Activated T-helper 2 cell treated with anti-CD3 and anti-CD28 coated beads, Interferon-gamma antibody, Interleukin-2, Interleukin-4, amounts not matched to agents 10 μg/mL and 5 μg/mL and 100 μg/mL, durations not matched to agents 14 hours and 24 hours and 36 hours (primary cell): ENCODE data around the gene WWOX. TPM values are rescaled to one million over a fixed set of nuclear protein-coding genes. Genes with fewer than 3 reads are reported as not detected.

ENCODE experiments used
- DNase-seq: peaks from one replicate; pipeline ENCODE4 v3.0.0; 2021; ENCODE audit warnings: low spot score
- H3K27ac Mint-ChIP-seq: one replicate; pipeline ENCODE4 v1.8.0; 2021; ENCODE audit warnings: mixed read lengths
- H3K27me3 Mint-ChIP-seq: one replicate; pipeline ENCODE4 v1.8.0; 2021; ENCODE audit warnings: low read depth, mixed read lengths
- H3K36me3 Mint-ChIP-seq: one replicate; pipeline ENCODE4 v1.8.0; 2021; ENCODE audit warnings: low read depth, mixed read lengths
- H3K4me1 Mint-ChIP-seq: one replicate; pipeline ENCODE4 v1.8.0; 2021; ENCODE audit warnings: low read depth, mixed read lengths
- H3K4me3 Mint-ChIP-seq: one replicate; pipeline ENCODE4 v1.8.0; 2021; ENCODE audit warnings: low read depth, mild to moderate bottlenecking, moderate library complexity, mixed read lengths
- H3K9me3 Mint-ChIP-seq: one replicate; pipeline ENCODE4 v1.8.0; 2021; ENCODE audit warnings: mixed read lengths
- intact Hi-C: fragments of 100-400 bp; cut with micrococcal nuclease; formaldehyde crosslinking; loops from one replicate; pipeline ENCODE4 v1.15.1; 2023
- total RNA-seq: library from RNA; stranded (reverse); gene quantifications from 2 replicates; pipeline ENCODE4 v1.2.3, GENCODE V29; 2022

WWOX gene
- total RNA-seq, 1 donor from 2014 or later = 19.0 TPM

DNA sequence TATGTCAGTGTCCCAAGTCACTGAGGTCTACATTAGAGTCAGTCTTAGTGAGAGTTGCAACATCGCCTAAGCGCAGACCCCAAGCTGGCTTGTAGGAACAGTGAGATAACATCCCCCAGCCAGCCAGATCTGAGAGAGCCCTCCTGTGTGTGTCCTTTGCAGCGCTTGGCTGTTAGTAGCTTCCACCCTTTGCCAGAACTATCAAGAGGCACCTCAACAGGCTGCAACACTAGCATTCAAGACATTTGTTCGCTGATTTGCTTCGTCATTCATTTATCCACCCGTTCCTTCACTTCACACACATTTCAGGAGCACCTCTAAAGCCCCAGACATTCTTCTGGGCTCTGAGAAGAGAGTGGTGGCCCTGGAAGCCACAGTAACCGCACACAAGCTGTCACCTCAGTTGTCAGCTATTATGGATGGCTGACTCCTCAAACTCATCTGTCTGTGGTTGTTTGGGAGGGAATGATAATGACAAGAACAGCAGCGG is 289.6 kb downstream of the WWOX start:
- H3K4me3 Mint-ChIP-seq = no peak overlapping the region
- no peak overlapping the region for H3K27ac Mint-ChIP-seq
- H3K36me3 Mint-ChIP-seq = no peaks in the 10 kb centered on the region
- no peaks in the 10 kb centered on the region for H3K4me1 Mint-ChIP-seq
- H3K9me3 Mint-ChIP-seq = no peaks in the 10 kb centered on the region
- H3K27me3 Mint-ChIP-seq = no peaks in the 10 kb centered on the region
- intact Hi-C loops = no loop called here
- DNase-seq = no peak

DNA sequence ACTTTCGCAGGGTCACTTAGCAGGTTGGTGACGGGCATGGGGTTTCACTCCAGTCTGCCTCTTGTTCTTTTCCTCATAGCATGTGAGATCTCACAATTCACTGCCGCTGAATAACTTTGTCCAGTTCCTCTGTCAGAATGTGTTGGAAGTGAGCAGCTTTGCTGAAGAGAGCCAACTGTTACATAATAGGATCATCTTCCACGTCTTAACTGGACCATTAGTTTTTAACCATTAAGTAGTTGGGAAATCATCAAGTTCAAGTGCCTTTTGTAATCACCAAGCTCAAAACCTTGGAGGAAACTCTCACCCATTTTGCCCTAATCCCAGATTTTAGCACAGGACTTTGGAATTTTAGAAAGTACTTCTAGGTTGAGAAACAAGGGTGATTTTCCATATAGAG is 290.6 kb downstream of the WWOX start:
- Mint-ChIP-seq H3K4me3 (no peak overlapping the region), H3K9me3 (no peaks in the 10 kb centered on the region), H3K4me1 (no peaks in the 10 kb centered on the region), H3K27ac (no peak overlapping the region), H3K27me3 (no peaks in the 10 kb centered on the region), H3K36me3 (no peaks in the 10 kb centered on the region)
- intact Hi-C loops = no loop called here
- no peak for DNase-seq

- Mint-ChIP-seq H3K27ac (no peak overlapping the region), H3K36me3 (no peaks in the 10 kb centered on the region), H3K4me1 (no peaks in the 10 kb centered on the region), H3K4me3 (no peak overlapping the region), H3K9me3 (no peaks in the 10 kb centered on the region), H3K27me3 (no peaks in the 10 kb centered on the region)
- intact Hi-C loops = no loop called here
- no peak for DNase-seq
These were observed 291.3 kb downstream of the WWOX start for GRCh38 chr16:78390508-78391324.

- Mint-ChIP-seq H3K27me3 (no peaks in the 10 kb centered on the region), H3K27ac (no peak overlapping the region), H3K9me3 (no peaks in the 10 kb centered on the region), H3K4me3 (no peak overlapping the region), H3K36me3 (no peaks in the 10 kb centered on the region), H3K4me1 (no peaks in the 10 kb centered on the region)
- intact Hi-C loops = no loop called here
- DNase-seq = no peak
These were observed 293.2 kb downstream of the WWOX start for GRCh38 chr16:78392585-78393195.

DNA sequence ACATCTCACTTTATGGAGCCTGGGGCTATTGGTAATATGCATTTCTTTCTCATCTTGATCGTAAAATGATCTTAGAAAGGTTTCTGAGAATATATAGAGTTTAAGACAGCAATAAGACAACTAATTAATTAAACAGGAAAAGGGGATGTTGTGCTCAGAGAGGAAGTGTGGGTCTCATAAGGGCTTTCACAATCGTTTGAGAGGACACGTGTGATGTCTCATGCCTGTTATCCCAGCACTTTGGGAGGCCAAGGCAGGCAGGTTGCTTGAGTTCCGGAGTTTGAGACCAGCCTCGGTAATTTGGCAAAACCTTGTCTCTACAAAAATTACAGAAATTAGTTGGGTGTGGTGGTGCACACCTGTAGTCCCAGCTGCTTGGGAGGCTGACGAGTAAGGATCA is 295.6 kb downstream of the WWOX start:
- Mint-ChIP-seq H3K27me3 (no peaks in the 10 kb centered on the region), H3K9me3 (no peaks in the 10 kb centered on the region), H3K4me3 (no peak overlapping the region), H3K36me3 (no peaks in the 10 kb centered on the region), H3K4me1 (no peaks in the 10 kb centered on the region), H3K27ac (no peak overlapping the region)
- intact Hi-C loops = no loop called here
- DNase-seq = no peak

GRCh38 chr16:78396046-78396445 is 296.6 kb downstream of the WWOX start:
- no peak overlapping the region for H3K27ac Mint-ChIP-seq
- no peak for DNase-seq
- no peaks in the 10 kb centered on the region for H3K36me3 Mint-ChIP-seq
- intact Hi-C loops = no loop called here
- H3K4me1 Mint-ChIP-seq = no peaks in the 10 kb centered on the region
- no peak overlapping the region for H3K4me3 Mint-ChIP-seq
- H3K27me3 Mint-ChIP-seq = no peaks in the 10 kb centered on the region
- no peaks in the 10 kb centered on the region for H3K9me3 Mint-ChIP-seq

DNA sequence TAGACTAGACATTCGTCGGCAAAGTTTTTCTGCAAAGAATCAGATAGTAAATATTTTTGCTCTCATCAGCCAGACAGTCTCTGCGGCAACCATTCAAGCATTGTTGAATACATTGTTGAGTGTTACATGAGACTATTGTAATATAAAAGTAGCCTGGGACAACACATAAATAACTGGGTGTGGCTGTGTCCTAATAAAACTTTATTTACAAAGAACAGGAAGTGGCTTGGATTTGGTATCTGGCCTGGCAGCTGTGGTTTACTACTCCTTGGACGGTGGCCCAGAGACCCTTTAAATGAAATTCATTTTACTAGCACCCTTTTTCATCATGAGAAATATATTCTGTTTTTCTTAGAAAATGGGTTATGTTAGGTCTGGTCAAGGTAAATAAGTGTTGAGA is 297.2 kb downstream of the WWOX start:
- intact Hi-C loops = no loop called here
- no peak overlapping the region for H3K27ac Mint-ChIP-seq

DNA sequence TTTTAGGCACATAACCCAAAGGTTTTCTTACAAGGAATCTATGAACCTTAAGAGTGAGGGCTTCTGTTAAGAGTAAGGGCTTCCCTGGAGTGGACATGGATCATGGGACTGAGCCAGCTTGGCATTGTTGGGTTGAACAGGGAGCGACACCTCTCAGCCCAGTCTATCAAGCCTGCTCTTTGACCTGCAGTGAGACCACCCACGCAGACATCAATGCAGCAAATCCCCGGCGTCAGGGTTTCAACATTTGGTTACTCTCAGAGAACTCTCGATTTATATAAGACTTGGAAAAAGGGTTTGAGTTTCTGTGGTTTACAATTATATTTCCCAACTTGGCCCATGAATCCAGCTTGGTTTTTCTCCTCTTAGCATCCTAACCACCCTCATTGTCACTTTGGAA is 299.9 kb downstream of the WWOX start:
- Mint-ChIP-seq H3K27me3 (no peaks in the 10 kb centered on the region), H3K4me3 (no peak overlapping the region), H3K36me3 (no peaks in the 10 kb centered on the region), H3K4me1 (no peaks in the 10 kb centered on the region), H3K9me3 (no peaks in the 10 kb centered on the region), H3K27ac (no peak overlapping the region)
- intact Hi-C loops = no loop called here
- DNase-seq = no peak

More for the DNA sequence above, 297.2 kb downstream of the WWOX start:
- Mint-ChIP-seq H3K27me3 (no peaks in the 10 kb centered on the region), H3K4me3 (no peak overlapping the region), H3K4me1 (no peaks in the 10 kb centered on the region), H3K9me3 (no peaks in the 10 kb centered on the region), H3K36me3 (no peaks in the 10 kb centered on the region)
- no peak for DNase-seq

DNA sequence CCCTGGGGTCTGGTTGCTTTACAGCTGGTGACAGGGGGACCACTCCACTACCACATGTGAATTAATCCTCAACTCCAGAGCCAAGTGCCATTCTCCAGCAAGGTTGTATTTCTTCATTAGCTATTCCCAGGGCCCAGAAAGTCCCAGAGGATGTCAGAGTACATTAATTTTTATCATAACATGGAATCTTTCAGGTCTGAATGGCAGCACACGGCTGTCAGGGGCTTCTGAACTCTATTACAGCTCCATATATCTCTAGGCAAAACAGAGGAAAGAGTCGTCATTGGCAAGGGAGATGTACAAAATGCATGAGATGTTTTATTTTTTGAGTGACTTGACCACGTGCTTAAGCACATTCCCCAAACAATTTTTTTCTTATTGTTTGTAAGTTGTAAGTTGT is 303.4 kb downstream of the WWOX start:
- Mint-ChIP-seq H3K9me3 (peaks cover 3% of the 10 kb centered on the region), H3K27ac (no peak overlapping the region), H3K4me1 (no peaks in the 10 kb centered on the region), H3K27me3 (no peaks in the 10 kb centered on the region), H3K36me3 (no peaks in the 10 kb centered on the region), H3K4me3 (no peak overlapping the region)
- intact Hi-C loops = no loop called here
- no peak for DNase-seq

- Mint-ChIP-seq H3K9me3 (peaks cover 19% of the 10 kb centered on the region), H3K36me3 (no peaks in the 10 kb centered on the region), H3K4me1 (no peaks in the 10 kb centered on the region), H3K4me3 (no peak overlapping the region), H3K27ac (no peak overlapping the region), H3K27me3 (no peaks in the 10 kb centered on the region)
- intact Hi-C loops = no loop called here
- DNase-seq = no peak
These were observed 305.6 kb downstream of the WWOX start for GRCh38 chr16:78405040-78405439.

DNA sequence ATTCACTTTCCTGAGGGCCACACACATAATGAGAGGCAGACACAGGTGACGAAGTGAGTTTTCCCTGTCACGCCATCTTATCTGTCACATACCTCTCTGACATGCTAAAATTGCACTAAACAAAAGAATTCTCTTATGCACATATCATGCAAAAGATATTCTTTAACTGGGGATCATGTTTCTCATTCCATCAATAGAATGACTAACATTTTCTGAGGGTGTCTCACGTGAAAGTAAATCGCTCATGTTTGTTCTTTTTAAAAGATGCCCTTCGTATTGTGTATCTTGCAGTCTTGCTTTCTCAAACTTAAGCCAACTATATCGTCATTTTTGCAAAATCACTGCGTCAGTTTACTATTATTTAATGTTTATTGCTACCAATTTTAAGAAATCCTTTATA is 306.4 kb downstream of the WWOX start:
- Mint-ChIP-seq H3K9me3 (peaks cover 21% of the 10 kb centered on the region), H3K27me3 (no peaks in the 10 kb centered on the region), H3K4me3 (no peak overlapping the region), H3K36me3 (no peaks in the 10 kb centered on the region), H3K27ac (no peak overlapping the region), H3K4me1 (no peaks in the 10 kb centered on the region)
- intact Hi-C loops = no loop called here
- no peak for DNase-seq

DNA sequence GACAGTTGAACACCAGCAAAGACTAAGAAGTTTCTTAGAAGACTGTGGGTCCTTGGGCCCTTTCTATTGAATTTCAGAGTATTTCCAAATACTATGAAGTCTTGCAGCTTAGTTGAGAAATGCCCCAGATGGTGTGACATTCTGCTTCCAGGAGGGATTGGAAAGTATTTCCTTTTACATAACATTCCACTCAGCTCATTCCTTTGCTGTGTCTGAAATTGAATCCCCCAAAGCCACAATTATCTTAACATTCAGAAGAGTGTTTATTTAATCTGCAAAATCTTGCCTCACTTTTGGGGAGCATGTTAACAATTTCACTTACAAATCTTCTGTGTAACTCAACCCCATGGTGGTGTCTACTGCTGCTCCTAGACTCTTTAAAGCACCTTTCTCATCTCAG is 307.7 kb downstream of the WWOX start:
- H3K4me1 Mint-ChIP-seq = no peaks in the 10 kb centered on the region
- no peaks in the 10 kb centered on the region for H3K36me3 Mint-ChIP-seq
- peaks cover 29% of the 10 kb centered on the region for H3K9me3 Mint-ChIP-seq
- intact Hi-C loops = no loop called here
- H3K27me3 Mint-ChIP-seq = no peaks in the 10 kb centered on the region
- no peak for DNase-seq
- no peak overlapping the region for H3K27ac Mint-ChIP-seq
- no peak overlapping the region for H3K4me3 Mint-ChIP-seq

DNA sequence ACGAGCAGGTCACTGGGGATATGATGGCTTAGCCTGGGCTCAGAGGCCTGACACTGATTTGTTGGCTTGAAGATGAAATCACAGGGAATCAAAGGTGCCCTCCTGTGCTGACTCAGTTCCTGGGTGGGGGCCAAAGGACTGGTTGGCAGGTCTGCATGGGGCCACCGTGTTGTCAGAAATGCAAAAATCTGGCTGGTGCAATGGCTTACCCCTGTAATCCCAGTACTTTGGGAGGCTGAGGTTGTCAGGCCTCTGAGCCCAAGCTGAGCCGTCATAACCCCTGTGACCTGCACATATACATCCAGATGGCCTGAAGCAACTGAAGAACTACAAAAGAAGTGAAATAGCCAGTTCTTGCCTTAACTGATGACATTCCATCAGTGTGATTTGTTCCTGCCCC is 314.2 kb downstream of the WWOX start:
- no peaks in the 10 kb centered on the region for H3K36me3 Mint-ChIP-seq
- no peak for DNase-seq
- peaks cover 38% of the 10 kb centered on the region for H3K9me3 Mint-ChIP-seq
- no peaks in the 10 kb centered on the region for H3K4me1 Mint-ChIP-seq
- H3K27ac Mint-ChIP-seq = no peak overlapping the region
- no peaks in the 10 kb centered on the region for H3K27me3 Mint-ChIP-seq
- intact Hi-C loops = no loop called here
- no peak overlapping the region for H3K4me3 Mint-ChIP-seq
